GM12891 (cell line): ENCODE data around the gene COQ10A.

Experiments
- POLR2A ChIP-seq: IDR thresholded peaks from 2 replicates; pipeline ENCODE4 v1.6.1; 2011; ENCODE audit warnings: low read depth, low read length, control low read depth
- POLR2AphosphoS5 ChIP-seq: IDR thresholded peaks from 2 replicates; pipeline ENCODE4 v1.6.1; 2011; ENCODE audit warnings: low read depth, low read length, control low read depth

DNA sequence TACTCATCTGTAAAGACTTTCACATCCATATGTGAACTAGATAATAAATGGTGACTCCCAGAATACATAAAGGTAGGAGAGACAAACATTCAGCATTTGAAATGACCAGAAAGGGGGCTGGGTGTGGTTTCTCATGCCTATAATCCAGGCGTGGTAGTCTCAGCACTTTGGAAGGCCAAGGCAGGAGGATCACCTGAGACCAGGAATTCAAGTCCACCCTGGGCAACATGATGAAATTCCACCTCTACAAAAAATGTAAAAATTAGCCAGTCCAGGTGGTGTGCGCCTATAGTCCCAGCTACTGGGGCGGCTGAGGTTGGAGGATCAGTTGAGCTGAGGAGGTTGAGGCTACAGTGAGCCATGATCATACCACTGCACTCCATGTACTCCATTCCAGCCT, 37.5 kb downstream of the COQ10A start:
- no peak for TF ChIP-seq POLR2AphosphoS5
- no peak for TF ChIP-seq POLR2A
